Peyer's patch (tissue), 4 donors: ENCODE measurements around the gene DCP1B.

Experiments used
- CTCF ChIP-seq, 6 experiments: fragments of 450-650 bp in 4 of 6; fragments of 200-600 bp in 2 of 6; sonication (generic) in 1 of 6; IDR thresholded peaks; one replicate each; pipeline ENCODE4 v1.5.1; 2017 to 2019; ENCODE audit warnings: antibody characterized with exemption in 6 of 6, mild to moderate bottlenecking in 3 of 6, moderate library complexity in 1 of 6
- POLR2A ChIP-seq, 2 donors: fragments of 450-650 bp; IDR thresholded peaks; one replicate each; pipeline ENCODE4 v1.5.1; 2017; ENCODE audit warnings: antibody characterized with exemption in 2 of 2, mild to moderate bottlenecking in 2 of 2, moderate library complexity in 2 of 2

GRCh38 chr12:1978078-1978862 is 26.0 kb downstream of the DCP1B start:
- TF ChIP-seq POLR2A (IDR thresholded peaks at IDR 0.05) = no peak
- no peak for TF ChIP-seq CTCF (IDR thresholded peaks at IDR 0.05)
